Fibroblast of peridontal ligament (primary cell): Measurements from ENCODE around the gene TMEM184B.

Experiments used
- DNase-seq: peaks from one replicate; pipeline ENCODE4 v3.0.0-alpha.2; 2010; ENCODE audit errors: extremely low read depth

The TMEM184B gene

GRCh38 chr22:38226853-38227649, 45.8 kb downstream of the TMEM184B start:
- no peak for DNase-seq

GRCh38 chr22:38223289-38223960, 49.4 kb downstream of the TMEM184B start:
- DNase-seq, result no peak

- no peak for DNase-seq
Measured at GRCh38 chr22:38222797-38223119, 50.1 kb downstream of the TMEM184B start.

- no peak for DNase-seq
Measured at GRCh38 chr22:38221908-38222796, 50.7 kb downstream of the TMEM184B start.

- DNase-seq, result no peak
Measured at GRCh38 chr22:38221407-38221806, 51.4 kb downstream of the TMEM184B start.

- no peak for DNase-seq
Measured at GRCh38 chr22:38220653-38221386, 52.0 kb downstream of the TMEM184B start.

GRCh38 chr22:38220163-38220562, 52.6 kb downstream of the TMEM184B start:
- no peak for DNase-seq

GRCh38 chr22:38219632-38220031, 53.2 kb downstream of the TMEM184B start:
- DNase-seq, result no peak

- peak; percentile 87 for DNase-seq
Measured at GRCh38 chr22:38218661-38219622, 53.9 kb downstream of the TMEM184B start.

- DNase-seq, result no peak
Measured at GRCh38 chr22:38215156-38216038, 57.4 kb downstream of the TMEM184B start.

- peak; percentile 27 for DNase-seq
Measured at GRCh38 chr22:38214302-38215056, 58.3 kb downstream of the TMEM184B start.

GRCh38 chr22:38213990-38214301, 58.9 kb downstream of the TMEM184B start:
- no peak for DNase-seq

- no peak for DNase-seq
Measured at GRCh38 chr22:38213319-38213989, 59.4 kb downstream of the TMEM184B start.

- DNase-seq, result no peak
Measured at GRCh38 chr22:38212442-38212841, 60.4 kb downstream of the TMEM184B start.

- no peak for DNase-seq
Measured at GRCh38 chr22:38211556-38211955, 61.3 kb downstream of the TMEM184B start.

- no peak for DNase-seq
Measured at GRCh38 chr22:38208551-38208968, 64.2 kb downstream of the TMEM184B start.

GRCh38 chr22:38207898-38208432, 64.8 kb downstream of the TMEM184B start:
- DNase-seq, result no peak
